Kidney capillary endothelial cell (primary cell): ENCODE measurements around the gene NLRC5.
"Not testable (repeated sequence)": the region's sequence is repeated elsewhere in the genome, so short reads cannot be mapped to it uniquely, and the experiment has no call there.

Source experiments
- DNase-seq: peaks from one replicate; pipeline ENCODE4 v3.0.0-alpha.2; 2018; ENCODE audit warnings: low spot score

The NLRC5 gene

GRCh38 chr16:56981729-56982271 lies 7.6 kb upstream of the NLRC5 start:
- no peak for DNase-seq

GRCh38 chr16:56982695-56983094 lies 6.7 kb upstream of the NLRC5 start:
- no peak for DNase-seq

- DNase-seq = no peak
These were observed 6.1 kb upstream of the NLRC5 start for GRCh38 chr16:56983211-56983751.

- no peak for DNase-seq
These were observed 4.7 kb upstream of the NLRC5 start for GRCh38 chr16:56984639-56985038.

GRCh38 chr16:56985288-56985961 lies 3.9 kb upstream of the NLRC5 start:
- DNase-seq = peak; percentile 78

GRCh38 chr16:56985962-56986360 lies 3.4 kb upstream of the NLRC5 start:
- DNase-seq = no peak

GRCh38 chr16:56986361-56986760 lies 3.0 kb upstream of the NLRC5 start:
- no peak for DNase-seq

GRCh38 chr16:56986908-56987307 lies 2.4 kb upstream of the NLRC5 start:
- not testable (repeated sequence) for DNase-seq

- DNase-seq = no peak
These were observed 1.7 kb upstream of the NLRC5 start for GRCh38 chr16:56987692-56988091.

GRCh38 chr16:56988161-56988947 lies 1.0 kb upstream of the NLRC5 start:
- no peak for DNase-seq

GRCh38 chr16:56989988-56990387 lies 631 bp downstream of the NLRC5 start:
- DNase-seq = no peak

GRCh38 chr16:56990407-56991286 lies 1.3 kb downstream of the NLRC5 start:
- DNase-seq = no peak

- DNase-seq = not testable (repeated sequence)
These were observed 3.1 kb downstream of the NLRC5 start for GRCh38 chr16:56992431-56992830.

- no peak for DNase-seq
These were observed 3.8 kb downstream of the NLRC5 start for GRCh38 chr16:56993204-56993603.

GRCh38 chr16:56994311-56994710 lies 5.0 kb downstream of the NLRC5 start:
- DNase-seq = no peak

- DNase-seq = no peak
These were observed 5.9 kb downstream of the NLRC5 start for GRCh38 chr16:56995136-56995805.

GRCh38 chr16:56997264-56997663 lies 7.9 kb downstream of the NLRC5 start:
- DNase-seq = no peak

- no peak for DNase-seq
These were observed 8.6 kb downstream of the NLRC5 start for GRCh38 chr16:56997931-56998330.

GRCh38 chr16:56998352-56998751 lies 9.0 kb downstream of the NLRC5 start:
- DNase-seq = no peak

- no peak for DNase-seq
These were observed 9.5 kb downstream of the NLRC5 start for GRCh38 chr16:56998861-56999260.
